Mesendoderm (in vitro differentiated cells): ENCODE data around the gene F12.

Source experiments
- DNase-seq: peaks from one replicate; pipeline ENCODE4 v3.0.0; 2013
- H2AK5ac ChIP-seq: 2 replicates; pipeline ENCODE4 v1.6.1; 2013; ENCODE audit warnings: low read length, inconsistent platforms
- H2BK120ac ChIP-seq: 2 replicates; pipeline ENCODE4 v1.6.1; 2013; ENCODE audit warnings: low read depth, mild to moderate bottlenecking, low read length, moderate library complexity, mixed read lengths
- H2BK15ac ChIP-seq: replicated peaks from 2 replicates; pipeline ENCODE4 v1.6.1; 2013; ENCODE audit warnings: low read depth, mild to moderate bottlenecking, moderate library complexity
- H2BK5ac ChIP-seq: 2 replicates; pipeline ENCODE4 v1.6.1; 2013; ENCODE audit warnings: low read length, inconsistent platforms
- H3K18ac ChIP-seq: 2 replicates; pipeline ENCODE4 v1.6.1; 2013; ENCODE audit warnings: mild to moderate bottlenecking, low read length, mixed read lengths
- H3K23ac ChIP-seq: one replicate; pipeline ENCODE4 v1.6.1; 2013; ENCODE audit warnings: low read length
- H3K27ac ChIP-seq: 2 replicates; pipeline ENCODE4 v1.5.1; 2013; ENCODE audit warnings: low read depth, mild to moderate bottlenecking, inconsistent platforms, low read length, moderate library complexity
- H3K27me3 ChIP-seq: 2 replicates; pipeline ENCODE4 v1.6.1; 2013; ENCODE audit warnings: low read length, control low read depth, mild to moderate bottlenecking, inconsistent platforms; ENCODE audit not compliant: insufficient read depth, poor library complexity
- H3K36me3 ChIP-seq: 2 replicates; pipeline ENCODE4 v1.6.1; 2013; ENCODE audit warnings: low read length, inconsistent platforms; ENCODE audit not compliant: control insufficient read depth, insufficient read depth
- H3K4ac ChIP-seq: one replicate; pipeline ENCODE4 v1.6.1; 2013; ENCODE audit warnings: low read depth, mild to moderate bottlenecking, low read length, moderate library complexity
- H3K4me1 ChIP-seq: 2 replicates; pipeline ENCODE4 v1.6.1; 2013; ENCODE audit warnings: low read depth, low read length, inconsistent platforms; ENCODE audit not compliant: control insufficient read depth
- H3K4me2 ChIP-seq: 2 replicates; pipeline ENCODE4 v1.6.1; 2013; ENCODE audit warnings: low read length
- H3K4me3 ChIP-seq: 2 replicates; pipeline ENCODE4 v1.5.1; 2013; ENCODE audit warnings: mild to moderate bottlenecking, low read length
- H3K56ac ChIP-seq: one replicate; pipeline ENCODE4 v1.6.1; 2013; ENCODE audit warnings: low read length
- H3K79me1 ChIP-seq: 2 replicates; pipeline ENCODE4 v1.6.1; 2013; ENCODE audit warnings: low read length, inconsistent platforms
- H3K79me2 ChIP-seq: 2 replicates; pipeline ENCODE4 v1.6.1; 2013; ENCODE audit warnings: mild to moderate bottlenecking, low read length; ENCODE audit not compliant: control insufficient read depth, insufficient read depth
- H3K9ac ChIP-seq: 2 replicates; pipeline ENCODE4 v1.6.1; 2013; ENCODE audit warnings: low read length, inconsistent platforms
- H4K5ac ChIP-seq: one replicate; pipeline ENCODE4 v1.6.1; 2013; ENCODE audit warnings: low read length
- H4K8ac ChIP-seq: one replicate; pipeline ENCODE4 v1.6.1; 2013; ENCODE audit warnings: low read depth, mild to moderate bottlenecking, control low read depth, low read length, moderate library complexity
- WGBS: extraction: QIAGEN DNeasy Blood & Tissue Kit; methylation state at CpG from one replicate; pipeline ENCODE4 v1.1.7; 2013; ENCODE audit warnings: low lambda C conversion rate, missing lambda C conversion rate; ENCODE audit not compliant: insufficient coverage; ENCODE audit errors: extremely low coverage; 5-methylcytosine and 5-hydroxymethylcytosine counted together

The F12 gene

GRCh38 chr5:177432839-177433657 is 23.7 kb upstream of the F12 start:
- H2BK120ac ChIP-seq, result no peak overlapping the region
- no peaks in the 10 kb centered on the region for H3K36me3 ChIP-seq
- no peak overlapping the region for H3K18ac ChIP-seq
- H2BK5ac ChIP-seq, result no peak overlapping the region
- no peak for DNase-seq
- H3K23ac ChIP-seq, result no peak overlapping the region
- H3K4me2 ChIP-seq, result no peak overlapping the region
- no peak overlapping the region for H3K56ac ChIP-seq
- no peak overlapping the region for H3K27ac ChIP-seq
- no CpG with 5 or more reads among the region's 25 CpGs for WGBS
- H3K4me3 ChIP-seq, result no peak overlapping the region
- H2AK5ac ChIP-seq, result no peak overlapping the region
- no peak overlapping the region for H3K9ac ChIP-seq
- no peak overlapping the region for H4K8ac ChIP-seq
- no peaks in the 10 kb centered on the region for H3K27me3 ChIP-seq
- H4K5ac ChIP-seq, result no peak overlapping the region
- no peaks in the 10 kb centered on the region for H3K4me1 ChIP-seq
- no peak overlapping the region for H2BK15ac ChIP-seq
- H3K79me1 ChIP-seq, result peaks cover 5% of the 10 kb centered on the region
- no peak overlapping the region for H3K4ac ChIP-seq
- no peaks in the 10 kb centered on the region for H3K79me2 ChIP-seq

GRCh38 chr5:177432143-177432838 is 22.9 kb upstream of the F12 start:
- WGBS, result no CpG with 5 or more reads among the region's 18 CpGs
- no peak overlapping the region for H2BK120ac ChIP-seq
- H3K79me2 ChIP-seq, result peaks cover 4% of the 10 kb centered on the region
- no peak overlapping the region for H4K5ac ChIP-seq
- no peak overlapping the region for H3K9ac ChIP-seq
- H3K18ac ChIP-seq, result no peak overlapping the region
- no peak overlapping the region for H4K8ac ChIP-seq
- H2BK15ac ChIP-seq, result no peak overlapping the region
- H3K4me1 ChIP-seq, result peaks cover 1% of the 10 kb centered on the region
- no peak overlapping the region for H2AK5ac ChIP-seq
- no peak overlapping the region for H3K4me3 ChIP-seq
- no peak for DNase-seq
- H3K79me1 ChIP-seq, result peaks cover 10% of the 10 kb centered on the region
- no peak overlapping the region for H3K4ac ChIP-seq
- H3K56ac ChIP-seq, result no peak overlapping the region
- H2BK5ac ChIP-seq, result no peak overlapping the region
- H3K4me2 ChIP-seq, result no peak overlapping the region
- no peaks in the 10 kb centered on the region for H3K36me3 ChIP-seq
- no peak overlapping the region for H3K23ac ChIP-seq
- no peak overlapping the region for H3K27ac ChIP-seq
- no peaks in the 10 kb centered on the region for H3K27me3 ChIP-seq

- Histone ChIP-seq H3K79me2 (peaks cover 5% of the 10 kb centered on the region), H3K18ac (no peak overlapping the region), H2BK15ac (no peak overlapping the region), H3K23ac (no peak overlapping the region), H2AK5ac (no peak overlapping the region), H3K4me1 (peaks cover 3% of the 10 kb centered on the region), H3K27ac (no peak overlapping the region), H3K4me3 (no peak overlapping the region), H3K56ac (no peak overlapping the region), H3K4ac (no peak overlapping the region), H4K8ac (no peak overlapping the region), H4K5ac (no peak overlapping the region), H3K36me3 (no peaks in the 10 kb centered on the region), H3K79me1 (peaks cover 11% of the 10 kb centered on the region), H3K4me2 (no peak overlapping the region), H3K9ac (no peak overlapping the region), H2BK120ac (no peak overlapping the region), H3K27me3 (no peaks in the 10 kb centered on the region), H2BK5ac (no peak overlapping the region)
- no CpG with 5 or more reads among the region's 29 CpGs for WGBS
- DNase-seq, result no peak
Observed at GRCh38 chr5:177431317-177432142, 22.2 kb upstream of the F12 start.

DNA sequence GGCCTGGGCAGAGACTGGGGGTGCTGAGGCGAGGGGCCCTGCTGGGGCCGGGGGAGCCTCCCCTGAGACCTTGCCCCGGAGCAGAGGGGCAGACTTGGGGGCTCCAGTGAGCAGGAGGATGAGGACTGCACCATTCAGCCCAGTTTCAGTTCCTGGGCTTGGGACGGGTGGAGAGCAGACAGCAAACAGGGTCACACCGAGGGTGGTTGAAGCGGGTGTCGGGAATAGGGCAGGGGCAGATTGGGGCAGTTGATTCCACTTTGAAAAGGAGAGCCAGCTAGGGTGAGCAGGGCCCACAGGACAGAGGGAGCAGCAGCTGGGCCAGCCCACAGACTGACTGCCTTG is 21.6 kb upstream of the F12 start:
- no peak overlapping the region for H2AK5ac ChIP-seq
- H3K27ac ChIP-seq, result no peak overlapping the region
- H4K8ac ChIP-seq, result no peak overlapping the region
- H3K4me2 ChIP-seq, result no peak overlapping the region
- no peak overlapping the region for H2BK5ac ChIP-seq
- no peak overlapping the region for H3K18ac ChIP-seq
- H3K9ac ChIP-seq, result no peak overlapping the region
- H3K4ac ChIP-seq, result no peak overlapping the region
- H2BK120ac ChIP-seq, result no peak overlapping the region
- H3K27me3 ChIP-seq, result no peaks in the 10 kb centered on the region
- peaks cover 5% of the 10 kb centered on the region for H3K79me2 ChIP-seq
- no peak overlapping the region for H3K4me3 ChIP-seq
- no CpG with 5 or more reads among the region's 7 CpGs for WGBS
- peaks cover 11% of the 10 kb centered on the region for H3K79me1 ChIP-seq
- no peak overlapping the region for H2BK15ac ChIP-seq
- H3K56ac ChIP-seq, result no peak overlapping the region
- peaks cover 3% of the 10 kb centered on the region for H3K4me1 ChIP-seq
- H4K5ac ChIP-seq, result no peak overlapping the region
- no peak for DNase-seq
- no peaks in the 10 kb centered on the region for H3K36me3 ChIP-seq
- H3K23ac ChIP-seq, result no peak overlapping the region

DNA sequence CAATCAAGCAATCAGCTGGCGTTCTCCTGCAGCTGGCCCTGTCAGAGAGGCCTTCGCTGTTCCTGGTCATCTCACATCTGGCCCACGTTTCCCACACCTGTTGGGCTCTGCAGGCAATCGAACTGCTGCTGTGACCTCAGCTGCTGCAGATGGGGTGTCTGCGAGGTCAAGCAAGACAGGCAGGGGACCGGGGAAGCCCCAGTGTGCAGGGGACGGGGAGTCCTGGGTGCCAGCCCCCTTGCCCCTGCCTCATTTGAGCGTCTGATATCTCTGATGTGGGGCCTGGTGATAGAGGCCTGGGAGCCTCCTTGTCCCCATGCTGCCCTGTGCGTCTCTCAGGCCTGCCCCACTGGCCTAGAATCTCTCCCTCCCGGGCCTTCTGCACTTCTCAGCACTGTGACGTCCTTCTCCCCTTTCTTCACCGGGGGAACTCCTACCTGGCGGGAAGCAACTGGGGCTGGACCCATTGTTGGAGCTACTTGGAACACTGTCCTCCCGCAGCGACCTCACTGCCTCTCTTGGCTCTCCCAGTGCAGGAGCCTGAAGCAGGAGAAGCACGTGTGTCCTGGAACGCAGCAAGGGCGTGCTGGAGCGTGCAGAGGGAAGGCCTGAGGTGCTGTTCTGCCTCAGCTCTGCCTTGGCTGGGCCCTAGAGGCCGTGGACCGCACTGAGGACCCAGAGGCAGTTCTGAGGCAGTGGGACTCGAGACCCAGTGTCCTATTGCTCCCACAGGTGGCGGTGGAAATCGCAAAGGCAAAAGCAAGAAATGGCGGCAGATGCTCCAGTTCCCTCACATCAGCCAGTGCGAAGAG is 21.0 kb upstream of the F12 start:
- Histone ChIP-seq H3K4me3 (no peak overlapping the region), H4K5ac (no peak overlapping the region), H4K8ac (no peak overlapping the region), H3K27ac (no peak overlapping the region), H3K4me1 (peaks cover 6% of the 10 kb centered on the region), H3K79me1 (peaks cover 11% of the 10 kb centered on the region), H3K36me3 (no peaks in the 10 kb centered on the region), H3K9ac (no peak overlapping the region), H2AK5ac (no peak overlapping the region), H3K4me2 (no peak overlapping the region), H2BK15ac (no peak overlapping the region), H2BK5ac (no peak overlapping the region), H3K23ac (no peak overlapping the region), H3K56ac (no peak overlapping the region), H3K79me2 (peaks cover 5% of the 10 kb centered on the region), H3K4ac (no peak overlapping the region), H2BK120ac (no peak overlapping the region), H3K27me3 (no peaks in the 10 kb centered on the region), H3K18ac (no peak overlapping the region)
- WGBS, result no CpG with 5 or more reads among the region's 26 CpGs
- no peak for DNase-seq
